BE2C (cell line): ENCODE measurements around the gene USP25.

ENCODE experiments used
- DNase-seq: peaks from one replicate; pipeline ENCODE4 v3.0.0-alpha.2; 2020
- H3K27me3 ChIP-seq: fragments of 250-450 bp; sonication (Bioruptor Pico); 2 replicates; pipeline ENCODE4 v1.5.1; 2020; ENCODE audit warnings: mild to moderate bottlenecking
- H3K36me3 ChIP-seq: fragments of 250-450 bp; sonication (Bioruptor Pico); 2 replicates; pipeline ENCODE4 v1.5.1; 2020; ENCODE audit warnings: mild to moderate bottlenecking
- H3K4me1 ChIP-seq: fragments of 250-450 bp; sonication (Bioruptor Pico); 2 replicates; pipeline ENCODE4 v1.5.1; 2020
- H3K4me3 ChIP-seq: 2 replicates; pipeline ENCODE4 v1.5.1; 2011; ENCODE audit warnings: low read depth, low read length
- H3K9me3 ChIP-seq: fragments of 250-450 bp; sonication (Bioruptor Pico); 2 replicates; pipeline ENCODE4 v1.5.1; 2020
- TF ChIP-seq, protein P1 (sequence below): IDR thresholded peaks from 2 replicates; pipeline ENCODE4 v1.5.1; 2012; ENCODE audit warnings: mild to moderate bottlenecking, low read depth, low read length

Gene USP25

DNA sequence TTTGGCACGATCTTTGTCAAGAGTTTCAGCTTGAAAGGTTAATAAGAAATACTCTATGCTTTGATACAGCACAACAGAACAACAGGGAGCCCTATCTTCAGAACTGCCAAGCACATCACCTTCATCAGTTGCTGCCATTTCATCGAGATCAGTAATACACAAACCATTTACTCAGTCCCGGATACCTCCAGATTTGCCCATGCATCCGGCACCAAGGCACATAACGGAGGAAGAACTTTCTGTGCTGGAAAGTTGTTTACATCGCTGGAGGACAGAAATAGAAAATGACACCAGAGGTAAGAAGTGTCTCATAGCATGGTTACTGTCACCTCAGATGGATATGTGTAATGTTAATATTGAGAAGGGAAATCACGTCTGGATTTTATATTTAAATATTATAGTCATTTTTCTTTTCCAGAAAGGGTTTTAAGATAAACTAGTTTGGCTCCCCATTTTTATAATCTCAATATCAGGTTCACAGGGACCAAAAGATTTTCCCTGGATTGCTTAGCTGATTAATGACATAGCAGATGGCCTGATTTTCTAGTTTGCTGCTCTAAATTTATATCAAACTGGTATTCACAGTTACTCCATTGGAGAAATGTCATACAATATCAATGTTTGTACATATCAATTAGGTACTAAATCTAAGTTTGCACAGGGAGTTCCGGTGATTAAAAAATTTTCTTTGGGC is 97.3 kb downstream of the USP25 start:
- no peaks in the 10 kb centered on the region for H3K4me1 ChIP-seq
- no peaks in the 10 kb centered on the region for H3K27me3 ChIP-seq
- no peak overlapping the region for H3K4me3 ChIP-seq
- H3K36me3 ChIP-seq = no peaks in the 10 kb centered on the region; the same call in 1 of the 2 replicates
- no peaks in the 10 kb centered on the region for H3K9me3 ChIP-seq
- TF ChIP-seq, protein P1, sequence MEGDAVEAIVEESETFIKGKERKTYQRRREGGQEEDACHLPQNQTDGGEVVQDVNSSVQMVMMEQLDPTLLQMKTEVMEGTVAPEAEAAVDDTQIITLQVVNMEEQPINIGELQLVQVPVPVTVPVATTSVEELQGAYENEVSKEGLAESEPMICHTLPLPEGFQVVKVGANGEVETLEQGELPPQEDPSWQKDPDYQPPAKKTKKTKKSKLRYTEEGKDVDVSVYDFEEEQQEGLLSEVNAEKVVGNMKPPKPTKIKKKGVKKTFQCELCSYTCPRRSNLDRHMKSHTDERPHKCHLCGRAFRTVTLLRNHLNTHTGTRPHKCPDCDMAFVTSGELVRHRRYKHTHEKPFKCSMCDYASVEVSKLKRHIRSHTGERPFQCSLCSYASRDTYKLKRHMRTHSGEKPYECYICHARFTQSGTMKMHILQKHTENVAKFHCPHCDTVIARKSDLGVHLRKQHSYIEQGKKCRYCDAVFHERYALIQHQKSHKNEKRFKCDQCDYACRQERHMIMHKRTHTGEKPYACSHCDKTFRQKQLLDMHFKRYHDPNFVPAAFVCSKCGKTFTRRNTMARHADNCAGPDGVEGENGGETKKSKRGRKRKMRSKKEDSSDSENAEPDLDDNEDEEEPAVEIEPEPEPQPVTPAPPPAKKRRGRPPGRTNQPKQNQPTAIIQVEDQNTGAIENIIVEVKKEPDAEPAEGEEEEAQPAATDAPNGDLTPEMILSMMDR = no peak
- DNase-seq = no peak

DNA sequence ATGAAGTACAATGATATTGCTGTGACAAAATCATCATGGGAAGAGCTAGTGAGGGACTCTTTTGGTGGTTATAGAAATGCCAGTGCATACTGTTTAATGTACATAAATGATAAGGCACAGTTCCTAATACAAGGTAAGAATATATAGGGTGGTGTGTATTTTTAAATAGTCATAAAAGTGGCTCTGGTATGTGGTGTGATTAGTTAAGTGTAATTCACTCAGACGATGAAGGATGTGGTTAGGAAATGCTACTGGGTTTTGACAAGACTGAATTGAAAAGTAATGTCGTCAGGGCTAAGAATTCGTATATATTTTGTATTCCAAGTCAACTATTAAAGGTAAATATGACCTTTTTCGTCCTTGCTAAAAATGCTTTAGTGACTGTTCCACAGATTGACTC is 101.7 kb downstream of the USP25 start:
- no peaks in the 10 kb centered on the region for H3K9me3 ChIP-seq
- H3K36me3 ChIP-seq = no peaks in the 10 kb centered on the region; the same call in 1 of the 2 replicates
- H3K4me1 ChIP-seq = no peaks in the 10 kb centered on the region
- H3K27me3 ChIP-seq = no peaks in the 10 kb centered on the region
- no peak for DNase-seq
- TF ChIP-seq, protein P1 = no peak
- H3K4me3 ChIP-seq = no peak overlapping the region

DNA sequence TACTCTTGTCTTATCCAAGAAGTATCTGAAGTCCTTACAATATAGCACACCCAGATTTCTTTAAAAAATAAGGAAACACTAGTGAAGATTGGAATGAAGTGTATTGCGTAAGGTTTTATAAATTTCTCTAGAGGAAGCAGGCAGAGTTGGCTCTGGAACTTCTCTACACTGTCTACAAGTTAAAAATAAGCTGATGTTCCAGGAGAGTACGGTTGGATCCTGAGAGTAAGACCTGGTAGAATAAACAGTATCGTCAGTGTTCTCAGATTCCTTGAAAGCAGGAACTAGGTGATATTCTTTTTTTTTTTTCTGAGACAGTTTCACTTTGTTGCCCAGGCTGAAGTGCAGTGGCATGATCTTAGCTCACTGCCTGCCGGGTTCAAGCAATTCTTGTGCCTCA is 107.9 kb downstream of the USP25 start:
- Histone ChIP-seq H3K27me3 (no peaks in the 10 kb centered on the region), H3K4me1 (no peaks in the 10 kb centered on the region), H3K4me3 (no peak overlapping the region), H3K9me3 (no peaks in the 10 kb centered on the region), H3K36me3 (no peaks in the 10 kb centered on the region)
- DNase-seq = no peak
- TF ChIP-seq, protein P1 = no peak

- H3K27me3 ChIP-seq = no peaks in the 10 kb centered on the region
- H3K4me1 ChIP-seq = no peaks in the 10 kb centered on the region
- TF ChIP-seq, protein P1 = no peak
- no peak overlapping the region for H3K4me3 ChIP-seq
- no peaks in the 10 kb centered on the region for H3K36me3 ChIP-seq
- no peak for DNase-seq
- no peaks in the 10 kb centered on the region for H3K9me3 ChIP-seq
Measured at GRCh38 chr21:15839026-15839425, 109.2 kb downstream of the USP25 start.

- DNase-seq = no peak
- Histone ChIP-seq H3K36me3 (no peaks in the 10 kb centered on the region), H3K4me3 (no peak overlapping the region), H3K9me3 (no peaks in the 10 kb centered on the region), H3K27me3 (no peaks in the 10 kb centered on the region), H3K4me1 (no peaks in the 10 kb centered on the region)
- TF ChIP-seq, protein P1 = no peak
Measured at GRCh38 chr21:15839601-15840000, 109.8 kb downstream of the USP25 start.

GRCh38 chr21:15840406-15840805 is 110.6 kb downstream of the USP25 start:
- no peak overlapping the region for H3K4me3 ChIP-seq
- H3K36me3 ChIP-seq = no peaks in the 10 kb centered on the region
- no peaks in the 10 kb centered on the region for H3K4me1 ChIP-seq
- no peaks in the 10 kb centered on the region for H3K27me3 ChIP-seq
- TF ChIP-seq, protein P1 = no peak
- H3K9me3 ChIP-seq = no peaks in the 10 kb centered on the region
- no peak for DNase-seq
